Fibroblast of the aortic adventitia (primary cell): Measurements from ENCODE around the gene SYNPO2. TPM values are rescaled to one million over a fixed set of nuclear protein-coding genes. Genes with fewer than 3 reads are reported as not detected.

Experiments used
- DNase-seq: peaks from one replicate; pipeline ENCODE4 v3.0.0-alpha.2; 2010; ENCODE audit warnings: low read depth
- H3K4me3 ChIP-seq: 2 replicates; pipeline ENCODE4 v1.5.1; 2011; ENCODE audit warnings: low read depth, mild to moderate bottlenecking, control low read depth, low read length, moderate library complexity
- total RNA-seq: library from RNA; depleted of rRNA; stranded (reverse); fragments of >200 nt; gene quantifications from 2 replicates; pipeline ENCODE4 v1.2.3, GENCODE V29; 2012; ENCODE audit warnings: low replicate concordance
- TF ChIP-seq, protein P1 (sequence below): IDR thresholded peaks from 2 replicates; pipeline ENCODE4 v1.5.1; 2011; ENCODE audit warnings: mild to moderate bottlenecking, low read length, control low read depth, inconsistent platforms; ENCODE audit not compliant: insufficient read depth

Gene SYNPO2
- total RNA-seq, 1 donor = 3.4 TPM

DNA sequence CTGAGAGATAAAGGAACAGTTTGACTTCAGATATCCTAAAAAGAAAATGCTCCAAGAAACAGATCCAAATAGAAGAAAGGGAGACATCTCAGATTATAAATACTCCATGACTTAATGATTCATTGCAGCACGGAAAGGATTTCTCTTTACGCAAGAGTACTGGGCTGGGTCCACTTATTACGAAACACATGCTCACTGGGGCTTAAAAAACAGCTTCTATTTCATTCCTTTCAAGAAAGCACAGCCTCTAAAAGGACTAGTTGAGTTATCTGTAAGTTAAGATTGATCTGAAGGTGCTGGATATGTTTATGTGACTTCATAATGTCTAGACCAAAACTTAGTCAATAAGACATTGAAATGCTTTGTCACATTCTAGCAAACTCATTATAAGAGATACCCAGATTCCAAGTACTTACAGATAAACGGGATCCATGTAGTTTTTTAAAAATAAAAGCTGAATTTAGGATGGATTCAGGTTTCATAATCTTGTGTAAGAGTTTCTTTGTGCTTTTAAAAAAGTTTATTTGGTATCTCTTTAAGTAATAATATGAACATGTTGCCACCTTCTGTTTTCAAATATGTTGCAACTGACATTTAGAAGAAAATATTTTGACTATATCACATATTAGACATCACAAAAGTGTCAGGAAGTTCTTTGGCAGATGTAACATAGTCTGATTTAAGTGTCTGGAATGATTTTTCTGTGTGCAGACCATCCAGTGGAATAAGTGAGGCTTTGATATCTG, 137.4 kb downstream of the SYNPO2 start:
- H3K4me3 ChIP-seq = no peak overlapping the region
- peak; percentile 97 for DNase-seq
- TF ChIP-seq, protein P1, sequence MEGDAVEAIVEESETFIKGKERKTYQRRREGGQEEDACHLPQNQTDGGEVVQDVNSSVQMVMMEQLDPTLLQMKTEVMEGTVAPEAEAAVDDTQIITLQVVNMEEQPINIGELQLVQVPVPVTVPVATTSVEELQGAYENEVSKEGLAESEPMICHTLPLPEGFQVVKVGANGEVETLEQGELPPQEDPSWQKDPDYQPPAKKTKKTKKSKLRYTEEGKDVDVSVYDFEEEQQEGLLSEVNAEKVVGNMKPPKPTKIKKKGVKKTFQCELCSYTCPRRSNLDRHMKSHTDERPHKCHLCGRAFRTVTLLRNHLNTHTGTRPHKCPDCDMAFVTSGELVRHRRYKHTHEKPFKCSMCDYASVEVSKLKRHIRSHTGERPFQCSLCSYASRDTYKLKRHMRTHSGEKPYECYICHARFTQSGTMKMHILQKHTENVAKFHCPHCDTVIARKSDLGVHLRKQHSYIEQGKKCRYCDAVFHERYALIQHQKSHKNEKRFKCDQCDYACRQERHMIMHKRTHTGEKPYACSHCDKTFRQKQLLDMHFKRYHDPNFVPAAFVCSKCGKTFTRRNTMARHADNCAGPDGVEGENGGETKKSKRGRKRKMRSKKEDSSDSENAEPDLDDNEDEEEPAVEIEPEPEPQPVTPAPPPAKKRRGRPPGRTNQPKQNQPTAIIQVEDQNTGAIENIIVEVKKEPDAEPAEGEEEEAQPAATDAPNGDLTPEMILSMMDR = no peak

DNA sequence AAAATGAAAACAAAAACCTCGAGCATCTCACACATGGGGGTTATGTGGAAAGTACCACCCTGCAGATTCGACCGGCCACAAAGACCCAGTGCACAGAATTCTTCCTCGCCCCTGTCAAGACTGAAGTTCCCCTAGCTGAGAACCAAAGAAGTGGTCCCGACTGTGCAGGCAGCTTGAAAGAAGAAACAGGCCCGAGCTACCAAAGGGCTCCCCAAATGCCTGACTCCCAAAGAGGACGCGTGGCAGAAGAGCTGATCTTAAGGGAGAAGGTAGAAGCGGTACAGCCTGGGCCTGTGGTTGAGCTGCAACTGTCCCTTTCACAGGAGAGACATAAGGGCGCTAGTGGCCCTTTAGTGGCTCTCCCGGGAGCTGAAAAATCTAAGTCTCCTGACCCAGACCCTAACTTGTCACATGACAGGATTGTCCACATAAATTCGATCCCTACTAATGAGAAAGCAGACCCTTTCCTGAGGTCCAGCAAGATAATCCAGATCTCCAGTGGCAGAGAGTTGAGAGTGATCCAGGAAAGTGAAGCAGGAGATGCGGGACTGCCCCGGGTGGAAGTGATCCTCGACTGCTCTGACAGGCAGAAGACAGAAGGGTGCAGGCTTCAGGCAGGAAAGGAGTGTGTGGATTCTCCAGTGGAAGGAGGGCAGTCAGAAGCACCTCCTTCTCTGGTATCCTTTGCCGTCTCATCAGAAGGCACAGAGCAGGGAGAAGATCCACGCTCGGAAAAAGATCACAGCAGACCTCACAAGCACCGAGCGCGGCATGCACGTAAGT, 138.2 kb downstream of the SYNPO2 start:
- DNase-seq = no peak
- H3K4me3 ChIP-seq = no peak overlapping the region
- TF ChIP-seq, protein P1 = no peak

- TF ChIP-seq, protein P1 = no peak
- H3K4me3 ChIP-seq = no peak overlapping the region
- DNase-seq = no peak
Observed at GRCh38 chr4:119027811-119028210, 139.2 kb downstream of the SYNPO2 start.

- H3K4me3 ChIP-seq = no peak overlapping the region
Observed at GRCh38 chr4:119028296-119028695, 139.6 kb downstream of the SYNPO2 start.

GRCh38 chr4:119029847-119030535, 141.3 kb downstream of the SYNPO2 start:
- no peak for DNase-seq
- TF ChIP-seq, protein P1 = no peak
- H3K4me3 ChIP-seq = no peak overlapping the region

More at GRCh38 chr4:119028296-119028695, 139.6 kb downstream of the SYNPO2 start:
- no peak for DNase-seq
- TF ChIP-seq, protein P1 = no peak

- TF ChIP-seq, protein P1 = no peak
- H3K4me3 ChIP-seq = no peak overlapping the region
- DNase-seq = no peak
Observed at GRCh38 chr4:119030536-119030890, 141.9 kb downstream of the SYNPO2 start.
